GM12878 (cell line): Measurements from ENCODE around the gene ADGRB2. TPM values are rescaled to one million over a fixed set of nuclear protein-coding genes. Genes with fewer than 3 reads are reported as not detected.

Experiments used
- ATF7 ChIP-seq: fragments of 450-650 bp; IDR thresholded peaks from 2 replicates; pipeline ENCODE4 v1.6.1; 2016; ENCODE audit warnings: low read depth, mild to moderate bottlenecking
- E4F1 ChIP-seq: fragments of 450-650 bp; IDR thresholded peaks from 2 replicates; pipeline ENCODE4 v1.6.1; 2018; ENCODE audit warnings: borderline replicate concordance, mild to moderate bottlenecking; ENCODE audit not compliant: partially characterized antibody
- EED ChIP-seq: sonication (generic); IDR thresholded peaks from 2 replicates; pipeline ENCODE4 v1.6.1; 2016; ENCODE audit warnings: antibody characterized with exemption, low read depth
- HDAC2 ChIP-seq: fragments of 200-600 bp; sonication (generic); IDR thresholded peaks from 2 replicates; pipeline ENCODE4 v1.6.1; 2017
- NFIC ChIP-seq: IDR thresholded peaks from 2 replicates; pipeline ENCODE4 v1.6.1; 2012; ENCODE audit warnings: low read depth, mild to moderate bottlenecking, inconsistent platforms, low read length, moderate library complexity
- PAX8 ChIP-seq: fragments of 450-650 bp; IDR thresholded peaks from 2 replicates; pipeline ENCODE4 v1.6.1; 2017; ENCODE audit warnings: mild to moderate bottlenecking, moderate library complexity
- RAD21 ChIP-seq: IDR thresholded peaks from 2 replicates; pipeline ENCODE4 v1.6.1; 2011; ENCODE audit warnings: mild to moderate bottlenecking, low read depth, low read length, moderate library complexity; ENCODE audit not compliant: insufficient read depth
- ZBTB11 ChIP-seq: fragments of 450-650 bp; formaldehyde crosslinking; IDR thresholded peaks from 2 replicates; pipeline ENCODE4 v1.5.0; 2022; ENCODE audit warnings: mild to moderate bottlenecking, missing genetic modification characterization
- polyA plus RNA-seq, 11 experiments: library from polyadenylated mRNA; depleted of rRNA in 4 of 11; unstranded in 6 of 11; stranded (reverse) in 5 of 11; fragments of >200 nt; fragmentation: Nextera tagmentation in 4 of 11; fragmentation: Illumina TruSeq in 1 of 11; extraction: Ambion mirVana in 4 of 11; extraction: Trizol in 1 of 11; gene quantifications; 1 replicate in 1 of 11; 2 replicates in 10 of 11; pipeline versions ENCODE4 v1.2.1 to v1.2.3, GENCODE V29; 2011 to 2016; ENCODE audit warnings: inconsistent platforms in 2 of 11, missing spikeins in 2 of 11, low read depth in 1 of 11
- total RNA-seq, 4 experiments: library from RNA; depleted of rRNA in 3 of 4; stranded (reverse); fragments of >200 nt in 3 of 4; fragmentation: Illumina TruSeq in 1 of 4; extraction: Trizol in 1 of 4; gene quantifications; 2 replicates each; pipeline versions ENCODE4 v1.2.1 to v1.2.3, GENCODE V29; 2013 to 2021
- TF ChIP-seq, protein P1 (sequence below): fragments of 450-650 bp; IDR thresholded peaks from 2 replicates; pipeline ENCODE4 v1.6.1; 2016; ENCODE audit warnings: mild to moderate bottlenecking
- TF ChIP-seq, protein P2 (sequence below): fragments of 150-350 bp; IDR thresholded peaks from 2 replicates; pipeline ENCODE4 v1.6.1; 2016; ENCODE audit warnings: low read depth, low read length
- TF ChIP-seq, protein P3 (sequence below): IDR thresholded peaks from 2 replicates; pipeline ENCODE4 v1.6.1; 2012; ENCODE audit warnings: low read depth, low read length, improper control_type of control experiment

The ADGRB2 gene
- total and polyA plus RNA-seq, 10 of the 15 experiments (the other 5 are each of a cell fraction or from before 2014, with no cell fraction given): 0.11 to 0.33 (median 0.18) TPM; not detected in 4

GRCh38 chr1:31705080-31705866 lies 58.9 kb downstream of the ADGRB2 start (continued):
- TF ChIP-seq ZBTB11 (CRISPR knock-in tag) (no peak), EED (peak; percentile 29; the same call in 1 of the 2 replicates), E4F1 (no peak), HDAC2 (no peak), RAD21 (peak; percentile 79), NFIC (no peak), PAX8 (no peak), ATF7 (0 out of 2 replicates have a peak, but pooled peaks have one; percentile 14)
- TF ChIP-seq, protein P1, sequence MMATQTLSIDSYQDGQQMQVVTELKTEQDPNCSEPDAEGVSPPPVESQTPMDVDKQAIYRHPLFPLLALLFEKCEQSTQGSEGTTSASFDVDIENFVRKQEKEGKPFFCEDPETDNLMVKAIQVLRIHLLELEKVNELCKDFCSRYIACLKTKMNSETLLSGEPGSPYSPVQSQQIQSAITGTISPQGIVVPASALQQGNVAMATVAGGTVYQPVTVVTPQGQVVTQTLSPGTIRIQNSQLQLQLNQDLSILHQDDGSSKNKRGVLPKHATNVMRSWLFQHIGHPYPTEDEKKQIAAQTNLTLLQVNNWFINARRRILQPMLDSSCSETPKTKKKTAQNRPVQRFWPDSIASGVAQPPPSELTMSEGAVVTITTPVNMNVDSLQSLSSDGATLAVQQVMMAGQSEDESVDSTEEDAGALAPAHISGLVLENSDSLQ: no peak
- TF ChIP-seq, protein P2, sequence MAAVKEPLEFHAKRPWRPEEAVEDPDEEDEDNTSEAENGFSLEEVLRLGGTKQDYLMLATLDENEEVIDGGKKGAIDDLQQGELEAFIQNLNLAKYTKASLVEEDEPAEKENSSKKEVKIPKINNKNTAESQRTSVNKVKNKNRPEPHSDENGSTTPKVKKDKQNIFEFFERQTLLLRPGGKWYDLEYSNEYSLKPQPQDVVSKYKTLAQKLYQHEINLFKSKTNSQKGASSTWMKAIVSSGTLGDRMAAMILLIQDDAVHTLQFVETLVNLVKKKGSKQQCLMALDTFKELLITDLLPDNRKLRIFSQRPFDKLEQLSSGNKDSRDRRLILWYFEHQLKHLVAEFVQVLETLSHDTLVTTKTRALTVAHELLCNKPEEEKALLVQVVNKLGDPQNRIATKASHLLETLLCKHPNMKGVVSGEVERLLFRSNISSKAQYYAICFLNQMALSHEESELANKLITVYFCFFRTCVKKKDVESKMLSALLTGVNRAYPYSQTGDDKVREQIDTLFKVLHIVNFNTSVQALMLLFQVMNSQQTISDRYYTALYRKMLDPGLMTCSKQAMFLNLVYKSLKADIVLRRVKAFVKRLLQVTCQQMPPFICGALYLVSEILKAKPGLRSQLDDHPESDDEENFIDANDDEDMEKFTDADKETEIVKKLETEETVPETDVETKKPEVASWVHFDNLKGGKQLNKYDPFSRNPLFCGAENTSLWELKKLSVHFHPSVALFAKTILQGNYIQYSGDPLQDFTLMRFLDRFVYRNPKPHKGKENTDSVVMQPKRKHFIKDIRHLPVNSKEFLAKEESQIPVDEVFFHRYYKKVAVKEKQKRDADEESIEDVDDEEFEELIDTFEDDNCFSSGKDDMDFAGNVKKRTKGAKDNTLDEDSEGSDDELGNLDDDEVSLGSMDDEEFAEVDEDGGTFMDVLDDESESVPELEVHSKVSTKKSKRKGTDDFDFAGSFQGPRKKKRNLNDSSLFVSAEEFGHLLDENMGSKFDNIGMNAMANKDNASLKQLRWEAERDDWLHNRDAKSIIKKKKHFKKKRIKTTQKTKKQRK: no peak
- TF ChIP-seq, protein P3, sequence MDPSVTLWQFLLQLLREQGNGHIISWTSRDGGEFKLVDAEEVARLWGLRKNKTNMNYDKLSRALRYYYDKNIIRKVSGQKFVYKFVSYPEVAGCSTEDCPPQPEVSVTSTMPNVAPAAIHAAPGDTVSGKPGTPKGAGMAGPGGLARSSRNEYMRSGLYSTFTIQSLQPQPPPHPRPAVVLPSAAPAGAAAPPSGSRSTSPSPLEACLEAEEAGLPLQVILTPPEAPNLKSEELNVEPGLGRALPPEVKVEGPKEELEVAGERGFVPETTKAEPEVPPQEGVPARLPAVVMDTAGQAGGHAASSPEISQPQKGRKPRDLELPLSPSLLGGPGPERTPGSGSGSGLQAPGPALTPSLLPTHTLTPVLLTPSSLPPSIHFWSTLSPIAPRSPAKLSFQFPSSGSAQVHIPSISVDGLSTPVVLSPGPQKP: no peak
